H1 (cell line): ENCODE measurements around the gene HOXB9. TPM values are rescaled to one million over a fixed set of nuclear protein-coding genes. Genes with fewer than 3 reads are reported as not detected.

ENCODE experiments used
- CTCF ChIA-PET: fragments of 300-600 bp; sonication (Branson Sonifier 250); formaldehyde crosslinking; loops from one replicate; lab custom pipeline; 2021; ENCODE audit not compliant: partially characterized antibody; lab: Charles Lee
- POLR2A ChIA-PET: fragments of 300-600 bp; sonication (Branson Sonifier 250); formaldehyde crosslinking; loops from one replicate; lab custom pipeline; 2021; ENCODE audit warnings: inconsistent platforms; ENCODE audit not compliant: partially characterized antibody; lab: Charles Lee
- DNase-seq, 2 experiments: peaks; one replicate each; pipeline versions ENCODE4 v3.0.0 to v3.0.0-alpha.2; 2010 to 2022; ENCODE audit warnings: low spot score in 2 of 2, low read depth in 1 of 2, mixed read lengths in 1 of 2
- FAIRE-seq: peaks from 2 replicates; lab custom pipeline; 2011; peaks lifted over from hg19 to GRCh38; lab: Jason Lieb, UNC
- H2AFZ ChIP-seq: 2 replicates; pipeline ENCODE4 v1.8.1; 2012; ENCODE audit warnings: low read length, inconsistent platforms
- H2AK5ac ChIP-seq: 2 replicates; pipeline ENCODE4 v1.6.1; 2013; ENCODE audit warnings: low read depth, low read length
- H2BK120ac ChIP-seq: replicated peaks from 2 replicates; pipeline ENCODE3; 2013; ENCODE audit warnings: low read depth, low read length, inconsistent platforms
- H2BK12ac ChIP-seq: 2 replicates; pipeline ENCODE4 v1.6.1; 2013; ENCODE audit warnings: low read depth, low read length
- H2BK15ac ChIP-seq: 2 replicates; pipeline ENCODE4 v1.6.1; 2013; ENCODE audit warnings: low read length
- H2BK20ac ChIP-seq: 2 replicates; pipeline ENCODE4 v1.6.1; 2013; ENCODE audit warnings: low read length
- H2BK5ac ChIP-seq: 2 replicates; pipeline ENCODE4 v1.6.1; 2013; ENCODE audit warnings: low read depth, low read length
- H3K14ac ChIP-seq: 2 replicates; pipeline ENCODE4 v1.6.1; 2013; ENCODE audit warnings: inconsistent platforms; ENCODE audit not compliant: insufficient read length
- H3K18ac ChIP-seq: 2 replicates; pipeline ENCODE4 v1.6.1; 2013; ENCODE audit warnings: low read length; ENCODE audit errors: extremely low read depth
- H3K23ac ChIP-seq: 2 replicates; pipeline ENCODE4 v1.6.1; 2013; ENCODE audit warnings: inconsistent platforms; ENCODE audit not compliant: insufficient read length
- H3K23me2 ChIP-seq: 2 replicates; pipeline ENCODE4 v1.6.1; 2013; ENCODE audit warnings: low read depth, low read length
- H3K27ac ChIP-seq: 2 replicates; pipeline ENCODE4 v1.6.1; 2011; ENCODE audit warnings: low read depth, low read length, inconsistent platforms
- H3K27me3 ChIP-seq, 4 experiments: replicated peaks in 1 of 4; 1 replicate in 1 of 4; 2 replicates in 3 of 4; pipeline versions ENCODE4 v1.6.1 to v1.8.1; 2011 to 2013; ENCODE audit warnings: low read length in 3 of 4, mild to moderate bottlenecking in 3 of 4, inconsistent platforms in 2 of 4, mixed read lengths in 2 of 4, moderate library complexity in 1 of 4; ENCODE audit not compliant: control insufficient read depth in 3 of 4, insufficient read depth in 3 of 4; ENCODE audit errors: extremely low read depth in 1 of 4
- H3K36me3 ChIP-seq, 4 experiments: 2 replicates each; pipeline versions ENCODE4 v1.6.1 to v1.8.1; 2011 to 2013; ENCODE audit warnings: mild to moderate bottlenecking in 4 of 4, low read length in 3 of 4, moderate library complexity in 2 of 4, control low read depth in 1 of 4, inconsistent platforms in 1 of 4; ENCODE audit not compliant: insufficient read depth in 4 of 4, control insufficient read depth in 2 of 4
- H3K4ac ChIP-seq: replicated peaks from 2 replicates; pipeline ENCODE3; 2013; ENCODE audit warnings: low read length, low read depth, mixed read lengths, inconsistent platforms; ENCODE audit not compliant: insufficient read length
- H3K4me1 ChIP-seq, 4 experiments: replicated peaks in 1 of 4; 1 replicate in 1 of 4; 2 replicates in 3 of 4; pipeline versions ENCODE4 v1.6.1 to v1.8.1; 2011 to 2013; ENCODE audit warnings: low read length in 3 of 4, inconsistent platforms in 2 of 4, mixed read lengths in 1 of 4; ENCODE audit not compliant: insufficient read depth in 4 of 4, control insufficient read depth in 3 of 4
- H3K4me2 ChIP-seq, 2 experiments: 2 replicates each; pipeline versions ENCODE4 v1.6.1 to v1.8.1; 2011 to 2013; ENCODE audit warnings: low read depth in 2 of 2, low read length in 2 of 2, control low read depth in 1 of 2, inconsistent platforms in 1 of 2, mild to moderate bottlenecking in 1 of 2; ENCODE audit not compliant: insufficient read depth in 1 of 2
- H3K4me3 ChIP-seq, 4 experiments: fragments of 200-600, 300-600 bp in 1 of 4; sonication (generic), shearing (Covaris generic), sonication (Bioruptor Twin) in 1 of 4; 2 replicates each; pipeline versions ENCODE4 v1.5.1 to v1.8.1; 2011 to 2016; ENCODE audit warnings: low read length in 4 of 4, low read depth in 3 of 4, control low read depth in 2 of 4, inconsistent platforms in 2 of 4, mild to moderate bottlenecking in 2 of 4, mixed read lengths in 1 of 4, moderate library complexity in 1 of 4; ENCODE audit not compliant: insufficient read depth in 2 of 4; ENCODE audit errors: extremely low read depth in 1 of 4
- H3K56ac ChIP-seq: replicated peaks from 2 replicates; pipeline ENCODE3; 2013; ENCODE audit warnings: low read depth, mild to moderate bottlenecking, mixed read lengths, low read length, inconsistent platforms; ENCODE audit not compliant: insufficient read length
- H3K79me1 ChIP-seq: 2 replicates; pipeline ENCODE4 v1.6.1; 2013; ENCODE audit warnings: low read depth, low read length, control low read depth
- H3K79me2 ChIP-seq, 2 experiments: 2 replicates each; pipeline versions ENCODE4 v1.6.1 to v1.8.1; 2012 to 2013; ENCODE audit warnings: low read length in 2 of 2, mild to moderate bottlenecking in 2 of 2, inconsistent platforms in 1 of 2; ENCODE audit not compliant: insufficient read depth in 2 of 2, control insufficient read depth in 1 of 2
- H3K9ac ChIP-seq, 4 experiments: replicated peaks in 1 of 4; 1 replicate in 1 of 4; 2 replicates in 3 of 4; pipeline versions ENCODE4 v1.6.1 to v1.8.1; 2011 to 2013; ENCODE audit warnings: low read depth in 3 of 4, low read length in 3 of 4, control low read depth in 2 of 4, mild to moderate bottlenecking in 2 of 4, moderate library complexity in 2 of 4, inconsistent platforms in 1 of 4; ENCODE audit errors: extremely low read depth in 1 of 4
- H3K9me3 ChIP-seq, 2 experiments: 2 replicates each; pipeline versions ENCODE4 v1.6.1 to v1.8.1; 2012 to 2013; ENCODE audit warnings: mild to moderate bottlenecking in 2 of 2, moderate library complexity in 2 of 2, control low read depth in 1 of 2, inconsistent platforms in 1 of 2, low read depth in 1 of 2, low read length in 1 of 2, mixed read lengths in 1 of 2; ENCODE audit not compliant: insufficient read depth in 2 of 2
- H4K20me1 ChIP-seq, 2 experiments: replicated peaks in 1 of 2; 2 replicates each; pipeline versions ENCODE3 to v1.8.1; 2011 to 2013; ENCODE audit warnings: inconsistent platforms in 2 of 2, low read length in 2 of 2, mild to moderate bottlenecking in 1 of 2; ENCODE audit not compliant: insufficient read depth in 2 of 2, control insufficient read depth in 1 of 2
- H4K5ac ChIP-seq: 2 replicates; pipeline ENCODE4 v1.6.1; 2013; ENCODE audit warnings: low read length, low read depth, mixed read lengths, inconsistent platforms; ENCODE audit not compliant: insufficient read length
- H4K8ac ChIP-seq: 2 replicates; pipeline ENCODE4 v1.8.0; 2013; ENCODE audit warnings: mild to moderate bottlenecking, moderate library complexity, low read length, inconsistent platforms; ENCODE audit not compliant: insufficient read depth; ENCODE audit errors: extremely low read depth
- H4K91ac ChIP-seq: replicated peaks from 2 replicates; pipeline ENCODE3; 2013; ENCODE audit warnings: low read length, mixed read lengths, inconsistent platforms; ENCODE audit not compliant: insufficient read length
- CBX8 ChIP-seq: fragments of 300-800, 300-1000 bp; sonication (generic); IDR thresholded peaks from 2 replicates; pipeline ENCODE4 v1.7.1; 2016; ENCODE audit warnings: low read depth, low read length, borderline replicate concordance
- EZH2 ChIP-seq: fragments of 200-600 bp; sonication (generic); IDR thresholded peaks from 2 replicates; pipeline ENCODE4 v1.7.1; 2012; ENCODE audit warnings: low read depth, mild to moderate bottlenecking, moderate library complexity, low read length, inconsistent platforms; ENCODE audit not compliant: severe bottlenecking
- HDAC2 ChIP-seq, 2 experiments: fragments of 300-600 bp in 1 of 2; sonication (generic) in 1 of 2; IDR thresholded peaks; 2 replicates each; pipeline ENCODE4 v1.6.1; 2011 to 2012; ENCODE audit warnings: low read depth in 2 of 2, low read length in 2 of 2, mild to moderate bottlenecking in 2 of 2, moderate library complexity in 2 of 2, borderline replicate concordance in 1 of 2, inconsistent platforms in 1 of 2
- KDM1A ChIP-seq: fragments of 200-600, 300-600 bp; sonication (generic); IDR thresholded peaks from 2 replicates; pipeline ENCODE4 v1.7.1; 2016; ENCODE audit warnings: mild to moderate bottlenecking, low read length, borderline replicate concordance
- RNF2 ChIP-seq: fragments of 200-900, 300-1000 bp; sonication (generic); IDR thresholded peaks from 2 replicates; pipeline ENCODE4 v1.7.1; 2016; ENCODE audit warnings: borderline replicate concordance, low read depth, mild to moderate bottlenecking, antibody characterized with exemption, low read length; ENCODE audit not compliant: poor library complexity, severe bottlenecking; ENCODE audit errors: missing control alignments
- SUZ12 ChIP-seq: fragments of 200-600 bp; sonication (generic); IDR thresholded peaks from 2 replicates; pipeline ENCODE4 v1.6.1; 2012; ENCODE audit warnings: mild to moderate bottlenecking, inconsistent platforms, low read length, moderate library complexity, mixed read lengths
- WGBS, 2 experiments: shearing (Covaris generic) in 1 of 2; methylation state at CpG; one replicate each; pipeline versions ENCODE4 v1.1.6 to v1.1.7; 2013 to 2015; ENCODE audit warnings: low lambda C conversion rate in 2 of 2, mixed read lengths in 2 of 2, inconsistent platforms in 1 of 2, low coverage in 1 of 2, missing lambda C conversion rate in 1 of 2; ENCODE audit not compliant: insufficient replicate concordance in 2 of 2, insufficient coverage in 1 of 2, insufficient read length in 1 of 2; ENCODE audit errors: extremely low coverage in 1 of 2, missing lambda C conversion rate in 1 of 2; 5-methylcytosine and 5-hydroxymethylcytosine counted together
- polyA plus RNA-seq, 7 experiments: library from polyadenylated mRNA; depleted of rRNA in 3 of 7; stranded (reverse) in 5 of 7; unstranded in 2 of 7; fragments of >200 nt in 5 of 7; fragments of 200-250 nt in 2 of 7; gene quantifications; 1 replicate in 5 of 7; 2 replicates in 1 of 7; 4 replicates in 1 of 7; pipeline versions ENCODE4 v1.2.1 to v1.2.3, GENCODE V29; 2011 to 2013; ENCODE audit warnings: missing spikeins in 2 of 7, mixed read lengths in 2 of 7
- total RNA-seq: library from RNA; stranded (reverse); fragmentation: NEBNext Ultra II Directional; extraction: Animal tissue kit (Norgen Biotek cat#: 25700); gene quantifications from 2 replicates; pipeline ENCODE4 v1.2.1, GENCODE V29; 2021

Gene HOXB9
- total and polyA plus RNA-seq, 2 of the 8 experiments (the other 6 are each of a cell fraction or from before 2014, with no cell fraction given), result not detected

DNA sequence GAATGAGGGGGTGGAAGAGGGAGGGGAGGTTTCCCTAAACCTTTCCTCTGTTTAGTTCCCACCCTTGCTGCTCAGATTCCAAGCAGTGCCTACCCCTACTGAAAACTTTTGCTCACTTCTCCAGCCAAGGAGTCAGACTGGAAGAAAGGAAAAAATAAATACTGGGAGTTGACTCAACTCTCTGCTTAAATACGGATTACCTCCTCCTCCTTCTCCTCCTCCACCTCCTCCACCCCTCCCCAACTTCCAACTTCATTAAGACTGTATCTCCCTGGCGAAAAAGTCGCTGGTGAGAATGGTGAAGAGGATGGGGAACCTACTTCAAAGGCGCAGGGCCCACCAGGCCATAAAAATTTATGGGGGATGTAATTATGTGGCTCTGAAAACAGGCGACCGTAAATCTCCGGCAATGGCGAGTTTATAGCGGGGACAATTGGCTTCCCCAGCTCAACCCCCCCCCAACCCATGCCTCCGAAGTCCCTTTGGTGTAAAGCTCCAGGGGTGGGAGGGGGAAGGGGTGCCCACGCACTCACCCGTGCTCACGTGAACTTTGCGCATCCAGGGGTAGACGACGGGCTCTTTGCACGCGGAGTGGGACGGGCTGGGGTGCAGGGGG lies 48.7 kb downstream of the HOXB9 start:
- peak; percentile 91 for TF ChIP-seq SUZ12
- no peak for TF ChIP-seq HDAC2 (IDR thresholded peaks at IDR 0.05; ENCODE audit: borderline replicate concordance in 1 of 2, low read depth in 2 of 2, low read length in 2 of 2)
- peak; percentile 73; the same call in 1 of the 2 replicates for TF ChIP-seq CBX8
- TF ChIP-seq KDM1A, result no peak
- TF ChIP-seq RNF2, result peak; percentile 43
- TF ChIP-seq EZH2, result peak; percentile 93
- peaks cover 19 to 41% of the 10 kb centered on the region in 2 experiments for H4K20me1 ChIP-seq
- no peak overlapping the region for H3K56ac ChIP-seq
- peak overlapping the region in 1 of 4 experiments; percentile 22; a peak in 1 of 8 replicates for H3K4me3 ChIP-seq
- H3K4ac ChIP-seq, result no peak overlapping the region
- H2BK20ac ChIP-seq, result no peak overlapping the region
- H3K79me2 ChIP-seq, result no peaks in the 10 kb centered on the region
- no peaks in the 10 kb centered on the region for H3K23me2 ChIP-seq
- H3K9me3 ChIP-seq, result no peaks in the 10 kb centered on the region
- H3K36me3 ChIP-seq, result peaks cover 0 to 6% (median 0%) of the 10 kb centered on the region in 4 experiments; a peak in 1 of 8 replicates
- WGBS, 2 experiments, result 13% methylated on average over 9 of the region's 19 CpGs; no CpG with 5 or more reads in 1 of the 2 experiments
- no peak overlapping the region for H2BK120ac ChIP-seq
- no peak overlapping the region for H3K14ac ChIP-seq
- H3K4me2 ChIP-seq, result peak overlapping the region in 1 of 2 experiments; percentile 48; a peak in 2 of 4 replicates
- peaks cover 0 to 13% (median 4%) of the 10 kb centered on the region in 4 experiments; a peak in 5 of 7 replicates for H3K4me1 ChIP-seq
- H4K8ac ChIP-seq, result no peak overlapping the region
- H4K5ac ChIP-seq, result no peak overlapping the region
- no peak overlapping the region for H3K9ac ChIP-seq
- no peak overlapping the region for H2BK12ac ChIP-seq
- no peak overlapping the region for H3K23ac ChIP-seq
- no peak overlapping the region for H2AK5ac ChIP-seq
- H4K91ac ChIP-seq, result no peak overlapping the region
- ChIA-PET POLR2A (no interaction called here), CTCF (interaction anchor here (1.4 kb wide), 1 partner anchor 14 kb away, joined by 4 read pairs; no protein-coding TSS in a partner anchor)
- no peak overlapping the region for H3K18ac ChIP-seq
- no peak overlapping the region for H2AFZ ChIP-seq
- DNase-seq (no peak), FAIRE-seq (no peak)
- no peak overlapping the region for H2BK5ac ChIP-seq
- no peak overlapping the region for H2BK15ac ChIP-seq
- no peaks in the 10 kb centered on the region for H3K79me1 ChIP-seq
- H3K27me3 ChIP-seq, result peaks cover 99 to 100% (median 100%) of the 10 kb centered on the region in 4 experiments
- no peak overlapping the region for H3K27ac ChIP-seq
